ENCODE results near the gene CNTF.

DNA sequence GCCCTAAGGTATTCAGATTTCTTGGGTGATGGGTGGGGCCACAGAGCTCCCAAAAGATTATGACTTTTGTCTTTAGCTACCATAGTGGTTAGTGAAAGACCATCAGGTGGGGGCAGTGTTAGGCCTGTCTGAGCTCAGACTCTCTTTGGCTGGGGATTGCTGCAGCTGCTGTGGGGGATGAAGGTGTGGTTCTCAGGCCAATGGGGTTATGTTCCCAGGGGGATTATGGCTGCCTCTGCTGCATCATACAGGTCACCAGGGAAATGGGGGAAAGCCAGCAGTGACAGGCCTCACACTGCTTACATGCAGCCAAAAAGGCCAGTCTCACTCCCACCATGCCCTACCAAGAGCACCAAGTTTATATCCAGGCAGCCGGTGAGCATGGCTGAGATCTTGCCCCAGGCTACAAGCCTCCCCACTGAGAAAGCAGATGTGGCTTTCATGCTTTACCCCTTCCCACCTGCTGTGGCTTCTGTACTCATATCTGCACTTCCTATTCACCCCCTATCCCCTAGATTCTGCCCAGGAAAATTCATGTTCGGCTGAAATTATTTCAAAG, 24.8 kb downstream of the CNTF start:
- TF ChIP-seq, protein P1, sequence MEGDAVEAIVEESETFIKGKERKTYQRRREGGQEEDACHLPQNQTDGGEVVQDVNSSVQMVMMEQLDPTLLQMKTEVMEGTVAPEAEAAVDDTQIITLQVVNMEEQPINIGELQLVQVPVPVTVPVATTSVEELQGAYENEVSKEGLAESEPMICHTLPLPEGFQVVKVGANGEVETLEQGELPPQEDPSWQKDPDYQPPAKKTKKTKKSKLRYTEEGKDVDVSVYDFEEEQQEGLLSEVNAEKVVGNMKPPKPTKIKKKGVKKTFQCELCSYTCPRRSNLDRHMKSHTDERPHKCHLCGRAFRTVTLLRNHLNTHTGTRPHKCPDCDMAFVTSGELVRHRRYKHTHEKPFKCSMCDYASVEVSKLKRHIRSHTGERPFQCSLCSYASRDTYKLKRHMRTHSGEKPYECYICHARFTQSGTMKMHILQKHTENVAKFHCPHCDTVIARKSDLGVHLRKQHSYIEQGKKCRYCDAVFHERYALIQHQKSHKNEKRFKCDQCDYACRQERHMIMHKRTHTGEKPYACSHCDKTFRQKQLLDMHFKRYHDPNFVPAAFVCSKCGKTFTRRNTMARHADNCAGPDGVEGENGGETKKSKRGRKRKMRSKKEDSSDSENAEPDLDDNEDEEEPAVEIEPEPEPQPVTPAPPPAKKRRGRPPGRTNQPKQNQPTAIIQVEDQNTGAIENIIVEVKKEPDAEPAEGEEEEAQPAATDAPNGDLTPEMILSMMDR (IDR thresholded peaks at IDR 0.05), result no peak
- no peak for TF ChIP-seq POLR2A (IDR thresholded peaks at IDR 0.05)
